Measurements from ENCODE around the gene POLE.
"Not testable (repeated sequence)": the region's sequence is repeated elsewhere in the genome, so short reads cannot be mapped to it uniquely, and the experiment has no call there.

Gene POLE

GRCh38 chr12:132718644-132719043 is 31.5 kb upstream of the POLE start:
- no peak for DNase-seq

GRCh38 chr12:132717531-132718387 is 30.6 kb upstream of the POLE start:
- no peak for DNase-seq

GRCh38 chr12:132717011-132717410 is 29.9 kb upstream of the POLE start:
- no peak for DNase-seq

- no peak for DNase-seq
These were observed 29.2 kb upstream of the POLE start for GRCh38 chr12:132716356-132716755.

GRCh38 chr12:132715874-132716273 is 28.7 kb upstream of the POLE start:
- DNase-seq = no peak

- no peak for DNase-seq
These were observed 26.0 kb upstream of the POLE start for GRCh38 chr12:132713123-132713522.

- DNase-seq = no peak
These were observed 24.1 kb upstream of the POLE start for GRCh38 chr12:132711080-132711843.

- DNase-seq = peak; percentile 92
These were observed 23.4 kb upstream of the POLE start, which contains the start of gene PGAM5 for GRCh38 chr12:132710405-132711079. Gene PGAM5, plus strand, starts transcription at chr12:132710842. Its CDS starts 35 bp downstream, at chr12:132710877.

GRCh38 chr12:132710043-132710404 is 22.9 kb upstream of the POLE start:
- no peak for DNase-seq

GRCh38 chr12:132708150-132708549 is 21.0 kb upstream of the POLE start:
- DNase-seq = no peak

- no peak for DNase-seq
These were observed 20.1 kb upstream of the POLE start for GRCh38 chr12:132707241-132707640.

- no peak for DNase-seq
These were observed 16.5 kb upstream of the POLE start for GRCh38 chr12:132703641-132704040.

- DNase-seq = no peak
These were observed 15.5 kb upstream of the POLE start for GRCh38 chr12:132702640-132703039.

- no peak for DNase-seq
These were observed 13.2 kb upstream of the POLE start for GRCh38 chr12:132700212-132700822.

GRCh38 chr12:132698341-132698740 is 11.2 kb upstream of the POLE start:
- no peak for DNase-seq

- DNase-seq = no peak
These were observed 8.3 kb upstream of the POLE start for GRCh38 chr12:132695431-132695830.

- DNase-seq = not testable (repeated sequence)
These were observed 7.7 kb upstream of the POLE start for GRCh38 chr12:132694888-132695287.

GRCh38 chr12:132692030-132692429 is 4.9 kb upstream of the POLE start:
- DNase-seq = not testable (repeated sequence)

- no peak for DNase-seq
These were observed 3.0 kb upstream of the POLE start for GRCh38 chr12:132690112-132690511.

GRCh38 chr12:132689227-132689626 is 2.1 kb upstream of the POLE start:
- no peak for DNase-seq

- DNase-seq = no peak
These were observed 324 bp downstream of the POLE start for GRCh38 chr12:132686825-132687210.

- DNase-seq = no peak
These were observed 1.7 kb downstream of the POLE start for GRCh38 chr12:132685400-132685799.

- no peak for DNase-seq
These were observed 9.7 kb downstream of the POLE start for GRCh38 chr12:132677492-132677891.
